H1 (cell line): Measurements from ENCODE around the gene KCNMA1. TPM values are rescaled to one million over a fixed set of nuclear protein-coding genes. Genes with fewer than 3 reads are reported as not detected.

ENCODE experiments used
- CTCF ChIA-PET: fragments of 300-600 bp; sonication (Branson Sonifier 250); formaldehyde crosslinking; loops from one replicate; lab custom pipeline; 2021; ENCODE audit not compliant: partially characterized antibody; lab: Charles Lee
- POLR2A ChIA-PET: fragments of 300-600 bp; sonication (Branson Sonifier 250); formaldehyde crosslinking; loops from one replicate; lab custom pipeline; 2021; ENCODE audit warnings: inconsistent platforms; ENCODE audit not compliant: partially characterized antibody; lab: Charles Lee
- DNase-seq, 2 experiments: peaks; one replicate each; pipeline versions ENCODE4 v3.0.0 to v3.0.0-alpha.2; 2010 to 2022; ENCODE audit warnings: low spot score in 2 of 2, low read depth in 1 of 2, mixed read lengths in 1 of 2
- FAIRE-seq: peaks from 2 replicates; lab custom pipeline; 2011; peaks lifted over from hg19 to GRCh38; lab: Jason Lieb, UNC
- H2AFZ ChIP-seq: 2 replicates; pipeline ENCODE4 v1.8.1; 2012; ENCODE audit warnings: low read length, inconsistent platforms
- H2AK5ac ChIP-seq: 2 replicates; pipeline ENCODE4 v1.6.1; 2013; ENCODE audit warnings: low read depth, low read length
- H2BK120ac ChIP-seq: replicated peaks from 2 replicates; pipeline ENCODE3; 2013; ENCODE audit warnings: low read depth, low read length, inconsistent platforms
- H2BK12ac ChIP-seq: 2 replicates; pipeline ENCODE4 v1.6.1; 2013; ENCODE audit warnings: low read depth, low read length
- H2BK15ac ChIP-seq: 2 replicates; pipeline ENCODE4 v1.6.1; 2013; ENCODE audit warnings: low read length
- H2BK20ac ChIP-seq: 2 replicates; pipeline ENCODE4 v1.6.1; 2013; ENCODE audit warnings: low read length
- H2BK5ac ChIP-seq: 2 replicates; pipeline ENCODE4 v1.6.1; 2013; ENCODE audit warnings: low read depth, low read length
- H3K14ac ChIP-seq: 2 replicates; pipeline ENCODE4 v1.6.1; 2013; ENCODE audit warnings: inconsistent platforms; ENCODE audit not compliant: insufficient read length
- H3K18ac ChIP-seq: 2 replicates; pipeline ENCODE4 v1.6.1; 2013; ENCODE audit warnings: low read length; ENCODE audit errors: extremely low read depth
- H3K23ac ChIP-seq: 2 replicates; pipeline ENCODE4 v1.6.1; 2013; ENCODE audit warnings: inconsistent platforms; ENCODE audit not compliant: insufficient read length
- H3K23me2 ChIP-seq: 2 replicates; pipeline ENCODE4 v1.6.1; 2013; ENCODE audit warnings: low read depth, low read length
- H3K27ac ChIP-seq: 2 replicates; pipeline ENCODE4 v1.6.1; 2011; ENCODE audit warnings: low read depth, low read length, inconsistent platforms
- H3K27me3 ChIP-seq, 4 experiments: replicated peaks in 1 of 4; 1 replicate in 1 of 4; 2 replicates in 3 of 4; pipeline versions ENCODE4 v1.6.1 to v1.8.1; 2011 to 2013; ENCODE audit warnings: low read length in 3 of 4, mild to moderate bottlenecking in 3 of 4, inconsistent platforms in 2 of 4, mixed read lengths in 2 of 4, moderate library complexity in 1 of 4; ENCODE audit not compliant: control insufficient read depth in 3 of 4, insufficient read depth in 3 of 4; ENCODE audit errors: extremely low read depth in 1 of 4
- H3K36me3 ChIP-seq, 4 experiments: 2 replicates each; pipeline versions ENCODE4 v1.6.1 to v1.8.1; 2011 to 2013; ENCODE audit warnings: mild to moderate bottlenecking in 4 of 4, low read length in 3 of 4, moderate library complexity in 2 of 4, control low read depth in 1 of 4, inconsistent platforms in 1 of 4; ENCODE audit not compliant: insufficient read depth in 4 of 4, control insufficient read depth in 2 of 4
- H3K4ac ChIP-seq: replicated peaks from 2 replicates; pipeline ENCODE3; 2013; ENCODE audit warnings: low read length, low read depth, mixed read lengths, inconsistent platforms; ENCODE audit not compliant: insufficient read length
- H3K4me1 ChIP-seq, 4 experiments: replicated peaks in 1 of 4; 1 replicate in 1 of 4; 2 replicates in 3 of 4; pipeline versions ENCODE4 v1.6.1 to v1.8.1; 2011 to 2013; ENCODE audit warnings: low read length in 3 of 4, inconsistent platforms in 2 of 4, mixed read lengths in 1 of 4; ENCODE audit not compliant: insufficient read depth in 4 of 4, control insufficient read depth in 3 of 4
- H3K4me2 ChIP-seq, 2 experiments: 2 replicates each; pipeline versions ENCODE4 v1.6.1 to v1.8.1; 2011 to 2013; ENCODE audit warnings: low read depth in 2 of 2, low read length in 2 of 2, control low read depth in 1 of 2, inconsistent platforms in 1 of 2, mild to moderate bottlenecking in 1 of 2; ENCODE audit not compliant: insufficient read depth in 1 of 2
- H3K4me3 ChIP-seq, 4 experiments: fragments of 200-600, 300-600 bp in 1 of 4; sonication (generic), shearing (Covaris generic), sonication (Bioruptor Twin) in 1 of 4; 2 replicates each; pipeline versions ENCODE4 v1.5.1 to v1.8.1; 2011 to 2016; ENCODE audit warnings: low read length in 4 of 4, low read depth in 3 of 4, control low read depth in 2 of 4, inconsistent platforms in 2 of 4, mild to moderate bottlenecking in 2 of 4, mixed read lengths in 1 of 4, moderate library complexity in 1 of 4; ENCODE audit not compliant: insufficient read depth in 2 of 4; ENCODE audit errors: extremely low read depth in 1 of 4
- H3K56ac ChIP-seq: replicated peaks from 2 replicates; pipeline ENCODE3; 2013; ENCODE audit warnings: low read depth, mild to moderate bottlenecking, mixed read lengths, low read length, inconsistent platforms; ENCODE audit not compliant: insufficient read length
- H3K79me1 ChIP-seq: 2 replicates; pipeline ENCODE4 v1.6.1; 2013; ENCODE audit warnings: low read depth, low read length, control low read depth
- H3K79me2 ChIP-seq, 2 experiments: 2 replicates each; pipeline versions ENCODE4 v1.6.1 to v1.8.1; 2012 to 2013; ENCODE audit warnings: low read length in 2 of 2, mild to moderate bottlenecking in 2 of 2, inconsistent platforms in 1 of 2; ENCODE audit not compliant: insufficient read depth in 2 of 2, control insufficient read depth in 1 of 2
- H3K9ac ChIP-seq, 4 experiments: replicated peaks in 1 of 4; 1 replicate in 1 of 4; 2 replicates in 3 of 4; pipeline versions ENCODE4 v1.6.1 to v1.8.1; 2011 to 2013; ENCODE audit warnings: low read depth in 3 of 4, low read length in 3 of 4, control low read depth in 2 of 4, mild to moderate bottlenecking in 2 of 4, moderate library complexity in 2 of 4, inconsistent platforms in 1 of 4; ENCODE audit errors: extremely low read depth in 1 of 4
- H3K9me3 ChIP-seq, 2 experiments: 2 replicates each; pipeline versions ENCODE4 v1.6.1 to v1.8.1; 2012 to 2013; ENCODE audit warnings: mild to moderate bottlenecking in 2 of 2, moderate library complexity in 2 of 2, control low read depth in 1 of 2, inconsistent platforms in 1 of 2, low read depth in 1 of 2, low read length in 1 of 2, mixed read lengths in 1 of 2; ENCODE audit not compliant: insufficient read depth in 2 of 2
- H4K20me1 ChIP-seq, 2 experiments: replicated peaks in 1 of 2; 2 replicates each; pipeline versions ENCODE3 to v1.8.1; 2011 to 2013; ENCODE audit warnings: inconsistent platforms in 2 of 2, low read length in 2 of 2, mild to moderate bottlenecking in 1 of 2; ENCODE audit not compliant: insufficient read depth in 2 of 2, control insufficient read depth in 1 of 2
- H4K5ac ChIP-seq: 2 replicates; pipeline ENCODE4 v1.6.1; 2013; ENCODE audit warnings: low read length, low read depth, mixed read lengths, inconsistent platforms; ENCODE audit not compliant: insufficient read length
- H4K8ac ChIP-seq: 2 replicates; pipeline ENCODE4 v1.8.0; 2013; ENCODE audit warnings: mild to moderate bottlenecking, moderate library complexity, low read length, inconsistent platforms; ENCODE audit not compliant: insufficient read depth; ENCODE audit errors: extremely low read depth
- H4K91ac ChIP-seq: replicated peaks from 2 replicates; pipeline ENCODE3; 2013; ENCODE audit warnings: low read length, mixed read lengths, inconsistent platforms; ENCODE audit not compliant: insufficient read length
- FOSL1 ChIP-seq: IDR thresholded peaks from 2 replicates; pipeline ENCODE4 v1.6.1; 2011; ENCODE audit warnings: mild to moderate bottlenecking, low read depth, low read length, moderate library complexity; ENCODE audit not compliant: insufficient read depth
- JUN ChIP-seq: IDR thresholded peaks from 2 replicates; pipeline ENCODE4 v1.6.1; 2011; ENCODE audit warnings: low read depth, mild to moderate bottlenecking, improper control_type of control experiment, low read length
- JUND ChIP-seq: IDR thresholded peaks from 2 replicates; pipeline ENCODE4 v1.6.1; 2011; ENCODE audit warnings: mild to moderate bottlenecking, improper control_type of control experiment, low read length
- KDM1A ChIP-seq: fragments of 200-600, 300-600 bp; sonication (generic); IDR thresholded peaks from 2 replicates; pipeline ENCODE4 v1.7.1; 2016; ENCODE audit warnings: mild to moderate bottlenecking, low read length, borderline replicate concordance
- NANOG ChIP-seq: IDR thresholded peaks from 2 replicates; pipeline ENCODE4 v1.6.1; 2011; ENCODE audit warnings: low read length, low read depth, mild to moderate bottlenecking, inconsistent platforms; ENCODE audit not compliant: insufficient read depth, poor library complexity, severe bottlenecking
- SP2 ChIP-seq: IDR thresholded peaks from 2 replicates; pipeline ENCODE4 v1.6.1; 2012; ENCODE audit warnings: mild to moderate bottlenecking, low read length, inconsistent platforms
- WGBS, 2 experiments: shearing (Covaris generic) in 1 of 2; methylation state at CpG; one replicate each; pipeline versions ENCODE4 v1.1.6 to v1.1.7; 2013 to 2015; ENCODE audit warnings: low lambda C conversion rate in 2 of 2, mixed read lengths in 2 of 2, inconsistent platforms in 1 of 2, low coverage in 1 of 2, missing lambda C conversion rate in 1 of 2; ENCODE audit not compliant: insufficient replicate concordance in 2 of 2, insufficient coverage in 1 of 2, insufficient read length in 1 of 2; ENCODE audit errors: extremely low coverage in 1 of 2, missing lambda C conversion rate in 1 of 2; 5-methylcytosine and 5-hydroxymethylcytosine counted together
- polyA plus RNA-seq, 7 experiments: library from polyadenylated mRNA; depleted of rRNA in 3 of 7; stranded (reverse) in 5 of 7; unstranded in 2 of 7; fragments of >200 nt in 5 of 7; fragments of 200-250 nt in 2 of 7; gene quantifications; 1 replicate in 5 of 7; 2 replicates in 1 of 7; 4 replicates in 1 of 7; pipeline versions ENCODE4 v1.2.1 to v1.2.3, GENCODE V29; 2011 to 2013; ENCODE audit warnings: missing spikeins in 2 of 7, mixed read lengths in 2 of 7
- total RNA-seq: library from RNA; stranded (reverse); fragmentation: NEBNext Ultra II Directional; extraction: Animal tissue kit (Norgen Biotek cat#: 25700); gene quantifications from 2 replicates; pipeline ENCODE4 v1.2.1, GENCODE V29; 2021

KCNMA1 gene
- total and polyA plus RNA-seq, 2 of the 8 experiments (the other 6 are each of a cell fraction or from before 2014, with no cell fraction given): 10.2 to 11.1 TPM

DNA sequence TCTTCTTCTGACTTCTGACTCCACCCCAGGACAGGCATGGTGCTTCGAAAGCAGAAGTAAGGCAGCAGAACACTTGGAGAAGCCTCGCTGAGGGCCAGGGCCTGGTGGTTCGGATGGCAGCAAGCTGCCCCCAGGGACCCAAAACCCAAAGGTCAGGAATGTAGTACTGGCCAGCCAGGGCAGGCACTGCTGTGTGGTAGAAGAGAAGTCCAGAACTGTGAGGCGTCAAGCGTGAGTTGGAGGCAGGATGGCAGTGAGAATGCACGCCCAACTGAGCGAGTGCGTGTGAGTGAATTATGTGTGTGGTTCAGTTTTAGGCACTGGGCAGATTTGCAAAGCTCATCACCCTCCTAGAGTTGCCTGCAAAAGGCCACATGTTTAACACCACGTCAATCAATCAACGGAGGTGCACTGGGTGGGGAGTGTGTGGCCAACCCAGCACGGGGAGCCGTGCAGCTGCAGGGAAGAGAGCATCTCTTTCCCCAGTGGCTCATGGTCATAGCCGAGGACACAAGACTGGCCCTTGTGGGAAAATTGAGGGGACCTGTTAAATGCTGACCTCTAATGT, 144.3 kb downstream of the KCNMA1 start:
- Histone ChIP-seq H4K91ac (no peak overlapping the region), H3K79me1 (0 out of 2 replicates have a peak, but pooled peaks cover 2% of the 10 kb centered on the region), H2AK5ac (no peak overlapping the region), H2BK5ac (no peak overlapping the region), H3K56ac (no peak overlapping the region), H3K27me3 (no peaks in the 10 kb centered on the region), H3K4me2 (no peak overlapping the region), H3K18ac (no peak overlapping the region), H4K8ac (no peak overlapping the region), H2AFZ (no peak overlapping the region), H4K20me1 (peaks cover 0 to 2% of the 10 kb centered on the region in 2 experiments), H3K36me3 (no peaks in the 10 kb centered on the region), H3K23me2 (no peaks in the 10 kb centered on the region), H3K14ac (no peak overlapping the region), H2BK12ac (no peak overlapping the region), H4K5ac (no peak overlapping the region), H2BK15ac (no peak overlapping the region), H3K4me1 (peaks cover 2 to 4% (median 3%) of the 10 kb centered on the region in 4 experiments; a peak in 3 of 7 replicates), H3K27ac (no peak overlapping the region), H3K4ac (no peak overlapping the region), H2BK20ac (no peak overlapping the region), H3K9me3 (no peaks in the 10 kb centered on the region), H3K4me3 (no peak overlapping the region), H3K9ac (no peak overlapping the region), H3K23ac (no peak overlapping the region), H3K79me2 (no peaks in the 10 kb centered on the region), H2BK120ac (no peak overlapping the region)
- CTCF ChIA-PET: interaction anchor here (0.6 to 6.4 kb wide), 10 partner anchors 7 to 234 kb away, joined by 3 to 55 read pairs (median 6); no protein-coding TSS in a partner anchor
- DNase-seq: no peak
- POLR2A ChIA-PET: no interaction called here
- no peak for FAIRE-seq
- WGBS, 2 experiments: 93% methylated on average over 12 of the region's 13 CpGs; no CpG with 5 or more reads in 1 of the 2 experiments
- TF ChIP-seq JUND: no peak
- no peak for TF ChIP-seq NANOG
- no peak for TF ChIP-seq KDM1A
- TF ChIP-seq JUN: no peak
- TF ChIP-seq SP2: no peak
- no peak for TF ChIP-seq FOSL1
